Measurements from ENCODE around the gene N4BP2L1.
A peak's percentile ranks its signal among the peaks of the same experiment; 100 is the strongest.

Gene N4BP2L1

GRCh38 chr13:32427852-32428580 is at the start of gene N4BP2L1:
TSS of gene N4BP2L1 (minus strand) at chr13:32428130. CDS start at chr13:32428082, 48 bp downstream.
- DNase-seq = peak; percentile 93

- DNase-seq = no peak
Measured at GRCh38 chr13:32476892-32477291, 49.0 kb upstream of the N4BP2L1 start.

GRCh38 chr13:32476021-32476731 is 48.2 kb upstream of the N4BP2L1 start:
- no peak for DNase-seq

- DNase-seq = peak; percentile 91
Measured at GRCh38 chr13:32474999-32475792, 47.3 kb upstream of the N4BP2L1 start.

- DNase-seq = no peak
Measured at GRCh38 chr13:32473650-32474049, 45.7 kb upstream of the N4BP2L1 start.

GRCh38 chr13:32472194-32472621 is 44.3 kb upstream of the N4BP2L1 start:
- DNase-seq = peak; percentile 31

GRCh38 chr13:32471187-32471922 is 43.4 kb upstream of the N4BP2L1 start:
- peak; percentile 50 for DNase-seq

- peak; percentile 16 for DNase-seq
Measured at GRCh38 chr13:32468502-32469142, 40.7 kb upstream of the N4BP2L1 start.

GRCh38 chr13:32456591-32456990 is 28.7 kb upstream of the N4BP2L1 start:
- DNase-seq = no peak

GRCh38 chr13:32455594-32455903 is 27.6 kb upstream of the N4BP2L1 start:
- no peak for DNase-seq

- no peak for DNase-seq
Measured at GRCh38 chr13:32454886-32455593, 27.1 kb upstream of the N4BP2L1 start.

- no peak for DNase-seq
Measured at GRCh38 chr13:32453981-32454380, 26.1 kb upstream of the N4BP2L1 start.

GRCh38 chr13:32448972-32449371 is 21.0 kb upstream of the N4BP2L1 start:
- no peak for DNase-seq

- no peak for DNase-seq
Measured at GRCh38 chr13:32447894-32448623, 20.1 kb upstream of the N4BP2L1 start.

GRCh38 chr13:32446773-32447465 is 19.0 kb upstream of the N4BP2L1 start:
- DNase-seq = peak; percentile 15

- DNase-seq = no peak
Measured at GRCh38 chr13:32446220-32446619, 18.3 kb upstream of the N4BP2L1 start.

GRCh38 chr13:32445461-32445860 is 17.5 kb upstream of the N4BP2L1 start:
- DNase-seq = no peak

- DNase-seq = peak; percentile 47
Measured at GRCh38 chr13:32443111-32443510, 15.2 kb upstream of the N4BP2L1 start.

GRCh38 chr13:32438871-32439270 is 10.9 kb upstream of the N4BP2L1 start:
- no peak for DNase-seq

GRCh38 chr13:32432856-32433255 is 4.9 kb upstream of the N4BP2L1 start:
- DNase-seq = no peak

Data from OCI-M1 (cell line).